Tibial nerve (tissue), 4 donors: ENCODE data around the gene C12orf56. TPM values are rescaled to one million over a fixed set of nuclear protein-coding genes. Genes with fewer than 3 reads are reported as not detected.

ENCODE experiments used
- DNase-seq, 2 donors: peaks; one replicate each; pipeline ENCODE4 v3.0.0-alpha.2; 2019; ENCODE audit warnings: low spot score in 2 of 2
- H3K27ac ChIP-seq, 4 donors: fragments of 200-600 bp; sonication (generic) in 3 of 4; one replicate each; pipeline ENCODE4 v1.5.1; 2017 to 2019; ENCODE audit warnings: mild to moderate bottlenecking in 1 of 4
- H3K27me3 ChIP-seq, 2 donors: fragments of 200-600 bp; sonication (generic) in 1 of 2; one replicate each; pipeline versions ENCODE4 v1.5.1 to v1.6.0; 2017 to 2019
- H3K36me3 ChIP-seq, 3 donors: fragments of 200-600 bp; sonication (generic); one replicate each; pipeline ENCODE4 v1.5.1; 2018 to 2019
- H3K4me1 ChIP-seq, 4 donors: fragments of 200-600 bp; sonication (generic) in 3 of 4; one replicate each; pipeline ENCODE4 v1.5.1; 2017 to 2019
- H3K4me3 ChIP-seq, 4 donors: fragments of 200-600 bp; sonication (generic) in 3 of 4; one replicate each; pipeline ENCODE4 v1.5.1; 2017 to 2019; ENCODE audit warnings: mild to moderate bottlenecking in 1 of 4, moderate library complexity in 1 of 4
- H3K9me3 ChIP-seq, 4 donors: fragments of 200-600 bp; sonication (generic) in 3 of 4; one replicate each; pipeline ENCODE4 v1.5.1; 2017 to 2019
- CTCF ChIP-seq, 5 experiments: fragments of 200-600 bp in 3 of 5; fragments of 450-650 bp in 2 of 5; sonication (generic) in 3 of 5; IDR thresholded peaks; one replicate each; pipeline ENCODE4 v1.5.1; 2016 to 2019; ENCODE audit warnings: antibody characterized with exemption in 5 of 5, mild to moderate bottlenecking in 3 of 5, moderate library complexity in 2 of 5
- EP300 ChIP-seq, 2 donors: sonication (generic); formaldehyde crosslinking; IDR thresholded peaks; one replicate each; pipeline ENCODE4 v1.6.1; 2017; ENCODE audit warnings: antibody characterized with exemption in 2 of 2, mild to moderate bottlenecking in 1 of 2
- POLR2A ChIP-seq, 2 donors: fragments of 450-650 bp; IDR thresholded peaks; one replicate each; pipeline ENCODE4 v1.6.1; 2017; ENCODE audit warnings: antibody characterized with exemption in 2 of 2, mild to moderate bottlenecking in 2 of 2, moderate library complexity in 2 of 2
- WGBS, 2 donors: methylation state at CpG; one replicate each; pipeline ENCODE4 v1.1.5; 2018; 5-methylcytosine and 5-hydroxymethylcytosine counted together
- total RNA-seq, 4 donors: library from RNA; depleted of rRNA; stranded (reverse); fragments of >200 nt; gene quantifications; one replicate each; pipeline ENCODE4 v1.1.0, GENCODE V29; 2016

The C12orf56 gene
- total RNA-seq, 4 donors from 2014 or later, result 8.7 to 11.6 (median 9.7) TPM

GRCh38 chr12:64256166-64256800 lies 134.3 kb downstream of the C12orf56 start:
- Histone ChIP-seq H3K4me3 (no peak overlapping the region), H3K9me3 (no peaks in the 10 kb centered on the region), H3K4me1 (peaks cover 0 to 8% (median 0%) of the 10 kb centered on the region in 4 donors), H3K27me3 (no peaks in the 10 kb centered on the region), H3K27ac (no peak overlapping the region), H3K36me3 (no peaks in the 10 kb centered on the region)
- peak in 1 of 2 donors; percentile 68 for DNase-seq
- 50 to 63% methylated on average over 4 of the region's 4 CpGs for WGBS, 2 donors
- TF ChIP-seq CTCF (IDR thresholded peaks at IDR 0.05), result peak; percentile 51 to 82 (median 57)
- TF ChIP-seq POLR2A (IDR thresholded peaks at IDR 0.05), result no peak
- TF ChIP-seq EP300 (IDR thresholded peaks at IDR 0.05), result no peak

GRCh38 chr12:64255249-64255648 lies 135.3 kb downstream of the C12orf56 start:
- WGBS, 2 donors, result 63 to 64% methylated on average over 4 of the region's 4 CpGs
- no peak overlapping the region for H3K27ac ChIP-seq
- TF ChIP-seq CTCF (IDR thresholded peaks at IDR 0.05) (no peak), POLR2A (IDR thresholded peaks at IDR 0.05) (no peak), EP300 (IDR thresholded peaks at IDR 0.05) (no peak)

GRCh38 chr12:64253356-64253755 lies 137.2 kb downstream of the C12orf56 start:
- peaks cover 0 to 8% (median 0%) of the 10 kb centered on the region in 4 donors for H3K4me1 ChIP-seq
- no peak for DNase-seq
- no peaks in the 10 kb centered on the region for H3K9me3 ChIP-seq
- peak overlapping the region in 1 of 4 donors; percentile 70 for H3K27ac ChIP-seq
- H3K4me3 ChIP-seq, result no peak overlapping the region
- no peaks in the 10 kb centered on the region for H3K36me3 ChIP-seq
- TF ChIP-seq POLR2A (IDR thresholded peaks at IDR 0.05), result no peak
- TF ChIP-seq CTCF (IDR thresholded peaks at IDR 0.05), result no peak
- no peak for TF ChIP-seq EP300 (IDR thresholded peaks at IDR 0.05)
- no peaks in the 10 kb centered on the region for H3K27me3 ChIP-seq
- WGBS, 2 donors, result 39 to 59% methylated on average over 1 of the region's 1 CpG

More at GRCh38 chr12:64255249-64255648, 135.3 kb downstream of the C12orf56 start:
- no peak overlapping the region for H3K4me3 ChIP-seq
- DNase-seq, result no peak
- peaks cover 0 to 8% (median 0%) of the 10 kb centered on the region in 4 donors for H3K4me1 ChIP-seq
- H3K27me3 ChIP-seq, result no peaks in the 10 kb centered on the region
- H3K9me3 ChIP-seq, result no peaks in the 10 kb centered on the region
- H3K36me3 ChIP-seq, result no peaks in the 10 kb centered on the region

GRCh38 chr12:64252681-64253080 lies 137.9 kb downstream of the C12orf56 start:
- peak overlapping the region in 1 of 4 donors; percentile 70 for H3K27ac ChIP-seq
- H3K4me1 ChIP-seq, result peaks cover 0 to 8% (median 0%) of the 10 kb centered on the region in 4 donors
- no peak overlapping the region for H3K4me3 ChIP-seq
- TF ChIP-seq CTCF (IDR thresholded peaks at IDR 0.05) (no peak), EP300 (IDR thresholded peaks at IDR 0.05) (peak in 1 of 2 donors; percentile 84), POLR2A (IDR thresholded peaks at IDR 0.05) (no peak)
- peak in 1 of 2 donors; percentile 63 for DNase-seq
- H3K36me3 ChIP-seq, result no peaks in the 10 kb centered on the region
- H3K9me3 ChIP-seq, result no peaks in the 10 kb centered on the region
- WGBS, 2 donors, result 26 to 33% methylated on average over 3 of the region's 3 CpGs
- H3K27me3 ChIP-seq, result no peaks in the 10 kb centered on the region

GRCh38 chr12:64243809-64244208 lies 146.7 kb downstream of the C12orf56 start:
- TF ChIP-seq CTCF (IDR thresholded peaks at IDR 0.05) (no peak), EP300 (IDR thresholded peaks at IDR 0.05) (no peak), POLR2A (IDR thresholded peaks at IDR 0.05) (no peak)
- Histone ChIP-seq H3K4me3 (no peak overlapping the region), H3K4me1 (no peaks in the 10 kb centered on the region), H3K9me3 (no peaks in the 10 kb centered on the region), H3K36me3 (no peaks in the 10 kb centered on the region), H3K27ac (no peak overlapping the region), H3K27me3 (no peaks in the 10 kb centered on the region)
- WGBS, 2 donors, result 76 to 81% methylated on average over 4 of the region's 4 CpGs
- DNase-seq, result no peak
